ENCODE measurements around the gene DLG1.

- no peak for TF ChIP-seq GATAD2A (IDR thresholded peaks at IDR 0.05)
- no peak for TF ChIP-seq HMGXB4 (CRISPR knock-in tag; IDR thresholded peaks at IDR 0.05)
- TF ChIP-seq HNRNPK (IDR thresholded peaks at IDR 0.05; ENCODE audit: low read depth, low read length, poor library complexity, severe bottlenecking), result no peak
- TF ChIP-seq CEBPZ (IDR thresholded peaks at IDR 0.05; ENCODE audit: borderline replicate concordance, low read depth, low read length), result no peak
- TF ChIP-seq SNRNP70 (optimal IDR thresholded peaks at IDR 0.05; ENCODE audit: low read depth, low read length), result no peak
- no peak for TF ChIP-seq TAF1 (IDR thresholded peaks at IDR 0.05; ENCODE audit: control insufficient read depth, extremely low read depth, insufficient read depth, low read length, severe bottlenecking)
- TF ChIP-seq ZNF639 (CRISPR knock-in tag; conservative IDR thresholded peaks at IDR 0.05 in 1 of 2, IDR thresholded peaks at IDR 0.05 in 1 of 2), result no peak
- no peak for TF ChIP-seq ZNF175 (CRISPR knock-in tag; IDR thresholded peaks at IDR 0.05; ENCODE audit: low read depth)
- TF ChIP-seq CREM (IDR thresholded peaks at IDR 0.05; ENCODE audit: low read depth), result no peak
- no peak for TF ChIP-seq MAZ (CRISPR knock-in tag; conservative IDR thresholded peaks at IDR 0.05 in 1 of 2, IDR thresholded peaks at IDR 0.05 in 1 of 2)
- TF ChIP-seq CTCF (IDR thresholded peaks at IDR 0.05 in 2 of 3, conservative IDR thresholded peaks at IDR 0.05 in 1 of 3; ENCODE audit: insufficient read depth in 2 of 3, low read depth in 1 of 3, low read length in 3 of 3), result no peak
- TF ChIP-seq ZNF695 (CRISPR knock-in tag; IDR thresholded peaks at IDR 0.05), result no peak
- TF ChIP-seq PKNOX1 (IDR thresholded peaks at IDR 0.05), result no peak
- no peak for TF ChIP-seq ZNF24 (IDR thresholded peaks at IDR 0.05)
Observed at GRCh38 chr3:197322149-197322548, 23.7 kb upstream of the DLG1 start.
